ENCODE results near the gene RBP5.
A peak's percentile ranks its signal among the peaks of the same experiment; 100 is the strongest.

Gene RBP5

GRCh38 chr12:7144414-7145120, 15.9 kb upstream of the RBP5 start:
- peak; percentile 0 for DNase-seq

GRCh38 chr12:7143564-7143963, 14.9 kb upstream of the RBP5 start:
- DNase-seq = no peak

- DNase-seq = no peak
Measured at GRCh38 chr12:7142809-7143465, 14.2 kb upstream of the RBP5 start.

GRCh38 chr12:7142056-7142644, 13.5 kb upstream of the RBP5 start:
- DNase-seq = peak; percentile 35

GRCh38 chr12:7141351-7142005, 12.8 kb upstream of the RBP5 start:
- DNase-seq = no peak

GRCh38 chr12:7139200-7139599, 10.5 kb upstream of the RBP5 start:
- no peak for DNase-seq

GRCh38 chr12:7137908-7138307, 9.2 kb upstream of the RBP5 start:
- DNase-seq = no peak

GRCh38 chr12:7136676-7137075, 8.0 kb upstream of the RBP5 start:
- no peak for DNase-seq

GRCh38 chr12:7136071-7136470, 7.4 kb upstream of the RBP5 start:
- no peak for DNase-seq

GRCh38 chr12:7134396-7135166, 5.9 kb upstream of the RBP5 start:
- no peak for DNase-seq

- no peak for DNase-seq
Measured at GRCh38 chr12:7131502-7131866, 2.8 kb upstream of the RBP5 start.

GRCh38 chr12:7130701-7131501, 2.2 kb upstream of the RBP5 start:
- DNase-seq = peak; percentile 48

- peak; percentile 65 for DNase-seq
Measured at GRCh38 chr12:7129872-7130691, 1.4 kb upstream of the RBP5 start, which contains the start of gene CLSTN3. Gene CLSTN3, plus strand, starts transcription at chr12:7130371. Its CDS starts 278 bp downstream, at chr12:7130649.

- DNase-seq = no peak
Measured at GRCh38 chr12:7129287-7129871, 690 bp upstream of the RBP5 start.

GRCh38 chr12:7127916-7128626, 618 bp downstream of the RBP5 start:
- no peak for DNase-seq

- no peak for DNase-seq
Measured at GRCh38 chr12:7125632-7126227, 3.0 kb downstream of the RBP5 start.

GRCh38 chr12:7123806-7124522, 4.7 kb downstream of the RBP5 start:
- no peak for DNase-seq

- DNase-seq = no peak
Measured at GRCh38 chr12:7122811-7123769, 5.6 kb downstream of the RBP5 start.
